OCI-LY7 (cell line): ENCODE results near the gene RIPPLY1. TPM values are rescaled to one million over a fixed set of nuclear protein-coding genes. Genes with fewer than 3 reads are reported as not detected.

Experiments used
- BruUV-seq: library from RNA; stranded (reverse); fragments of 400-500 nt; replicated peaks from 2 replicates; lab custom pipeline; 2021; lab: Mats Ljungman, UMichigan
- CTCF ChIA-PET: fragments of 300-600 bp; sonication (Branson Sonifier 250); formaldehyde crosslinking; loops from one replicate; lab custom pipeline; 2022; ENCODE audit warnings: antibody characterized with exemption; ENCODE audit not compliant: unreplicated experiment; lab: Charles Lee
- POLR2A ChIA-PET: fragments of 300-600 bp; sonication (Branson Sonifier 250); formaldehyde crosslinking; loops from one replicate; lab custom pipeline; 2022; ENCODE audit warnings: antibody characterized with exemption; lab: Charles Lee
- DNase-seq: peaks from one replicate; pipeline ENCODE4 v3.0.0-alpha.2; 2015; ENCODE audit warnings: low spot score
- H2AFZ ChIP-seq: fragments of 200-600 bp; sonication (generic), shearing (Covaris generic); 2 replicates; pipeline ENCODE4 v1.6.1; 2014; ENCODE audit warnings: mild to moderate bottlenecking, antibody characterized with exemption, low read length, moderate library complexity
- H3K27ac ChIP-seq: fragments of 200-600 bp; sonication (generic); 2 replicates; pipeline ENCODE4 v1.5.1; 2014; ENCODE audit warnings: mixed run types, low read depth, mild to moderate bottlenecking, moderate library complexity, low read length, inconsistent platforms; ENCODE audit not compliant: poor library complexity, severe bottlenecking
- H3K36me3 ChIP-seq: fragments of 200-600 bp; sonication (generic); 2 replicates; pipeline ENCODE4 v1.6.1; 2014; ENCODE audit warnings: mild to moderate bottlenecking, antibody characterized with exemption, low read length, moderate library complexity, mixed read lengths; ENCODE audit not compliant: insufficient read depth
- H3K4me1 ChIP-seq: fragments of 200-600 bp; sonication (generic); 2 replicates; pipeline ENCODE4 v1.5.1; 2014; ENCODE audit warnings: mild to moderate bottlenecking, low read length; ENCODE audit not compliant: insufficient read depth, poor library complexity, severe bottlenecking
- H3K4me2 ChIP-seq: fragments of 200-600 bp; sonication (generic); 2 replicates; pipeline ENCODE4 v1.6.1; 2014; ENCODE audit warnings: mild to moderate bottlenecking, low read length
- H3K4me3 ChIP-seq: fragments of 200-600 bp; sonication (generic); 2 replicates; pipeline ENCODE4 v1.5.1; 2014; ENCODE audit warnings: mild to moderate bottlenecking, low read depth, low read length; ENCODE audit not compliant: poor library complexity, severe bottlenecking
- H3K79me2 ChIP-seq: fragments of 200-600 bp; sonication (generic); 2 replicates; pipeline ENCODE4 v1.6.1; 2016; ENCODE audit warnings: low read depth, mild to moderate bottlenecking, low read length, moderate library complexity, mixed read lengths; ENCODE audit not compliant: insufficient read depth
- H3K9me2 ChIP-seq: fragments of 200-600 bp; sonication (generic); 2 replicates; pipeline ENCODE4 v1.6.1; 2016; ENCODE audit warnings: mild to moderate bottlenecking, low read length, mixed read lengths; ENCODE audit not compliant: insufficient read depth
- H3K9me3 ChIP-seq: fragments of 200-600 bp; sonication (generic); 2 replicates; pipeline ENCODE4 v1.6.1; 2014; ENCODE audit warnings: mild to moderate bottlenecking, mixed run types, low read length, mixed read lengths
- H4K20me1 ChIP-seq: fragments of 200-600 bp; sonication (generic); 2 replicates; pipeline ENCODE4 v1.6.1; 2014; ENCODE audit warnings: mild to moderate bottlenecking, antibody characterized with exemption, low read length, moderate library complexity, mixed read lengths; ENCODE audit not compliant: insufficient read depth
- CTCF ChIP-seq: fragments of 200-600 bp; sonication (generic); conservative IDR thresholded peaks from 2 replicates; pipeline ENCODE4 v1.5.1; 2014; ENCODE audit warnings: mild to moderate bottlenecking, antibody characterized with exemption, low read length, moderate library complexity, mixed read lengths
- EZH2phosphoT487 ChIP-seq: fragments of 200-600 bp; sonication (generic); IDR thresholded peaks from 2 replicates; pipeline ENCODE4 v1.6.1; 2018; ENCODE audit warnings: low read depth, borderline replicate concordance, mild to moderate bottlenecking, mixed run types, antibody characterized with exemption, low read length, moderate library complexity, mixed read lengths
- intact Hi-C: fragments of 100-400 bp; cut with micrococcal nuclease; formaldehyde crosslinking; loops from one replicate; pipeline ENCODE4 v1.10.0; 2022; ENCODE audit not compliant: unreplicated experiment
- total RNA-seq, 2 experiments: library from RNA; depleted of rRNA in 1 of 2; stranded (reverse); fragments of >200 nt in 1 of 2; shearing (Covaris generic) in 1 of 2; gene quantifications; 2 replicates each; pipeline ENCODE4 v1.2.3, GENCODE V29; 2014 to 2022

The RIPPLY1 gene
- total RNA-seq, 2 experiments from 2014 or later, result not detected

DNA sequence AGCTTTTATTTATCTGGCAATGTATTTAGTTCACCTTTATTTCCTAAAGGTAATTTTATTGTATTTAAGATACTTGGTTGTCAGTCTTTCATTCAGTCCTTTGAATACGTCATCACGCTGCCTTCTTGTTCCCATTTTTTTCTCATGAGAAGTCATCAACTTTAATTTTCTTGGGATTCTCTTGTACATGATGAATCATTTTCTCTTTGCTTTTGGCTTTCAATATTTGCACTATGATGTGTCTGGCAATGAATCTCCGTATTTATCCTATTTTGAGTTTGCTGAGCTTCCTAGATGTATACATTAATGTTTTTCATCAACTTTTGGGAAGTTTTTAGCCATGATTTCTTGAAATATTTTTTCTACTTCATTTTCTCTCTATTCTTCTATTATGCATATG is 45.5 kb upstream of the RIPPLY1 start:
- ChIA-PET POLR2A (no interaction called here), CTCF (no interaction called here)
- no TSS peak for BruUV-seq
- Histone ChIP-seq H3K4me3 (no peak overlapping the region), H3K9me3 (no peaks in the 10 kb centered on the region), H3K36me3 (peaks cover 5% of the 10 kb centered on the region; the same call in 1 of the 2 replicates), H3K4me1 (no peaks in the 10 kb centered on the region), H3K9me2 (no peaks in the 10 kb centered on the region), H3K27ac (no peak overlapping the region), H2AFZ (no peak overlapping the region), H3K4me2 (no peak overlapping the region), H4K20me1 (no peaks in the 10 kb centered on the region), H3K79me2 (no peaks in the 10 kb centered on the region)
- DNase-seq, result no peak
- intact Hi-C loops, result no loop called here
- TF ChIP-seq CTCF (no peak), EZH2phosphoT487 (no peak)

GRCh38 chrX:106946464-106946863 is 43.3 kb upstream of the RIPPLY1 start:
- no TSS peak for BruUV-seq
- Histone ChIP-seq H2AFZ (no peak overlapping the region), H3K4me1 (no peaks in the 10 kb centered on the region), H3K4me2 (no peak overlapping the region), H3K79me2 (no peaks in the 10 kb centered on the region), H3K9me2 (no peaks in the 10 kb centered on the region), H3K36me3 (no peaks in the 10 kb centered on the region; the same call in 1 of the 2 replicates), H3K27ac (no peak overlapping the region), H3K4me3 (no peak overlapping the region), H3K9me3 (no peaks in the 10 kb centered on the region), H4K20me1 (no peaks in the 10 kb centered on the region)
- POLR2A ChIA-PET, result interaction anchor here (0.7 kb wide), 1 partner anchor 1668 kb away, joined by 3 read pairs; no protein-coding TSS in a partner anchor
- intact Hi-C loops, result no loop called here
- DNase-seq, result no peak
- CTCF ChIA-PET, result no interaction called here
- TF ChIP-seq CTCF, result no peak
- no peak for TF ChIP-seq EZH2phosphoT487

DNA sequence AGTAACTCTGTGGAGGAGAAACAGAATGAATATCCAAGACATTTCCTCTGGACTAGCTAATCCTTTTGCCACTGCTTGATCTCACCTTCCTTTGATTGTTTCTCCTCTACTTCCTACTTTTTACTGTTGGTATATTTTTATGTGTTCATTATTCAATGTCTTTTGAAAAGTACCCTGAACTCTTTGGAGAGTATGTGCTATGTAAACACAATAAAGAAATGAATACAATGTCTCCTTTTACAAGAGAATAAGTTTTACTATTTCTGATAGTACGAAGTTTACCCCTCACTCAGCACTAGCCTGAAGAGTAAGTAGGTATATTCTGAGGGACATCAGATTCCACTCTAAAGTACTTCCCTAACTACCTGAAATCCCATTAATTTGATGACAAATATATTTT is 36.9 kb upstream of the RIPPLY1 start:
- no peak for DNase-seq
- H3K4me1 ChIP-seq, result no peaks in the 10 kb centered on the region
- H3K9me2 ChIP-seq, result no peaks in the 10 kb centered on the region
- no TSS peak for BruUV-seq
- H3K9me3 ChIP-seq, result no peaks in the 10 kb centered on the region
- CTCF ChIA-PET, result no interaction called here
- H2AFZ ChIP-seq, result no peak overlapping the region
- no peak overlapping the region for H3K27ac ChIP-seq
- no peaks in the 10 kb centered on the region for H4K20me1 ChIP-seq
- intact Hi-C loops, result no loop called here
- no peak overlapping the region for H3K4me2 ChIP-seq
- POLR2A ChIA-PET, result no interaction called here
- TF ChIP-seq CTCF (no peak), EZH2phosphoT487 (no peak)
- H3K79me2 ChIP-seq, result no peaks in the 10 kb centered on the region
- H3K36me3 ChIP-seq, result no peaks in the 10 kb centered on the region; the same call in 1 of the 2 replicates
- H3K4me3 ChIP-seq, result no peak overlapping the region
